Nephron progenitor cell (in vitro differentiated cells): ENCODE data around the gene C10orf90.

Experiments
- DNase-seq: peaks from one replicate; pipeline ENCODE4 v3.0.0; 2021
- H3K27ac Mint-ChIP-seq: 2 replicates; pipeline ENCODE4 v1.8.0; 2021; ENCODE audit warnings: mild to moderate bottlenecking, moderate library complexity, mixed read lengths
- H3K27me3 Mint-ChIP-seq: 2 replicates; pipeline ENCODE4 v1.8.0; 2021; ENCODE audit warnings: mild to moderate bottlenecking, low read depth, mixed read lengths; ENCODE audit not compliant: poor library complexity
- H3K36me3 Mint-ChIP-seq: 2 replicates; pipeline ENCODE4 v1.8.0; 2021; ENCODE audit warnings: low read depth, mixed read lengths
- H3K4me1 Mint-ChIP-seq: 2 replicates; pipeline ENCODE4 v1.8.0; 2021; ENCODE audit warnings: mixed read lengths
- H3K4me3 Mint-ChIP-seq: 2 replicates; pipeline ENCODE4 v1.8.0; 2021; ENCODE audit warnings: mild to moderate bottlenecking, moderate library complexity, mixed read lengths
- H3K9me3 Mint-ChIP-seq: 2 replicates; pipeline ENCODE4 v1.8.0; 2021; ENCODE audit warnings: mild to moderate bottlenecking, moderate library complexity, mixed read lengths
- CTCF ChIP-seq: fragments of 200-600 bp; sonication (generic); IDR thresholded peaks from 2 replicates; pipeline ENCODE4 v1.5.0; 2021; ENCODE audit warnings: antibody characterized with exemption

The C10orf90 gene

DNA sequence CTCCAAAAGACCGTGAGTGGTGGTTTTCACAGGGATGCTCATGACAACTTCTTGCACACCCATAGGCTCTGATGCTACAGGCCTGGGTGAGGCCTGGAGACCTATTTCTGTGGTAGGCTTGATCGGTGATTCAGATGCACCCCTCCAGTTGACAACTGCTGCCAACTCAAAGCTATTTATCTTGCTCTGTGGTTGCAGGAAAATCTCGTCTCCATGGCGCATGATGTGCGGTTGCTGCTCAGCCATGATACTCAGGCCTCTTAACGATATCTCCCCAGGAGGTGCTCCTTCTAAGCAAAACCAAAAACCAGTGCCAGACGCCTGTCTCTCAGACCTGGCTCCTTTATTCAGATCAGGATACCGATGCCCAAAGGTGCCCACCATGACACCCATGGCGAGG lies 31.4 kb downstream of the C10orf90 start:
- Mint-ChIP-seq H3K27me3 (peaks cover 6% of the 10 kb centered on the region), H3K27ac (no peak overlapping the region), H3K4me1 (peaks cover 11% of the 10 kb centered on the region), H3K4me3 (no peak overlapping the region), H3K36me3 (no peaks in the 10 kb centered on the region), H3K9me3 (no peaks in the 10 kb centered on the region)
- no peak for TF ChIP-seq CTCF
- no peak for DNase-seq

- peaks cover 11% of the 10 kb centered on the region for H3K4me1 Mint-ChIP-seq
- H3K9me3 Mint-ChIP-seq, result no peaks in the 10 kb centered on the region
- H3K27ac Mint-ChIP-seq, result peak overlapping the region; percentile 6
- DNase-seq, result no peak
- H3K36me3 Mint-ChIP-seq, result no peaks in the 10 kb centered on the region
- peaks cover 6% of the 10 kb centered on the region for H3K27me3 Mint-ChIP-seq
- no peak overlapping the region for H3K4me3 Mint-ChIP-seq
- TF ChIP-seq CTCF, result no peak
Measured at GRCh38 chr10:126638542-126638941, 32.0 kb downstream of the C10orf90 start.

DNA sequence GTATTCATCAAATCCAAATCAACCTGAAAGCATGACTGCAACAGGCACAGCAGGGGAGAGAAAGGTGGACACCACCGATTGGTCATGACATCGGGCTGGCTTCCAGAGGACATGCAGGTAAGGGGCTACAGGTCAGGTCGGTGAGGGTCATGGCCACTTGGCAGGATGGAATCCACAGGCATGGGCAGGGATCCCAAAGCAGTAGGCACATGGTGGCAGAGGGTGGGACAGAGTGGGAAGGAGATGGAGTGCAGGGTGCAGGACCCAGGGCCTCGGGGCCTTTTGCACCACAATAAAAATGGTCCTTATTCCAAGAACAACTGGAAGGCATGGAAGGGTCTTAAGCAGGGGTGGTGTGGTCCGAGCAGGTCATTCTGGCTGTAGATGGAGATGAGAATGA lies 33.0 kb downstream of the C10orf90 start:
- H3K4me1 Mint-ChIP-seq, result peaks cover 7% of the 10 kb centered on the region
- peaks cover 6% of the 10 kb centered on the region for H3K27me3 Mint-ChIP-seq
- no peak for DNase-seq
- H3K4me3 Mint-ChIP-seq, result no peak overlapping the region
- TF ChIP-seq CTCF, result no peak
- H3K36me3 Mint-ChIP-seq, result no peaks in the 10 kb centered on the region
- H3K9me3 Mint-ChIP-seq, result no peaks in the 10 kb centered on the region
- H3K27ac Mint-ChIP-seq, result peak overlapping the region; percentile 85

GRCh38 chr10:126634911-126635310 lies 35.6 kb downstream of the C10orf90 start:
- Mint-ChIP-seq H3K4me1 (peaks cover 12% of the 10 kb centered on the region), H3K9me3 (no peaks in the 10 kb centered on the region), H3K4me3 (no peak overlapping the region), H3K27ac (no peak overlapping the region), H3K27me3 (no peaks in the 10 kb centered on the region), H3K36me3 (no peaks in the 10 kb centered on the region)
- no peak for DNase-seq
- TF ChIP-seq CTCF, result no peak

DNA sequence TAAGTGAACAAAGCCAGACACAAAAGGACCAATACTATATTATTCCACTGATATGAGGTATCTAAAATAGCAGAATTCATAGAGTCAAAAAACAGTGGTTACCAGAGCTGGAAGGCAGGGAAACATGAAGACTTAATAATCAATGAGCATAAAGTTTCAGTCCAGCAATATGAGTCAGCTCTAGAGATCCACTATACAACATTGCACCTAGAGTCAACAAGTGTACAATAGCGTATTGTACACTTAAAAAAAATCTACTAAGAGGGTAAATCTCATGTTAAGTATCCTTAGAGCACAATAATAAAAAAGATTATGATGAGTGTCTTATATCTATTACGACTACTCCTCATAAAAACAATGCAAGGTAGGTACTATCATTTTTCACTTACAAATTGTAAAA lies 36.1 kb downstream of the C10orf90 start:
- Mint-ChIP-seq H3K4me1 (peaks cover 12% of the 10 kb centered on the region), H3K4me3 (no peak overlapping the region), H3K36me3 (no peaks in the 10 kb centered on the region), H3K9me3 (no peaks in the 10 kb centered on the region), H3K27me3 (no peaks in the 10 kb centered on the region), H3K27ac (no peak overlapping the region)
- DNase-seq, result no peak
- no peak for TF ChIP-seq CTCF

- no peak for TF ChIP-seq CTCF
Measured at GRCh38 chr10:126632705-126633104, 37.8 kb downstream of the C10orf90 start.

More at GRCh38 chr10:126632705-126633104, 37.8 kb downstream of the C10orf90 start:
- no peak overlapping the region for H3K4me3 Mint-ChIP-seq
- H3K4me1 Mint-ChIP-seq, result peaks cover 7% of the 10 kb centered on the region
- no peaks in the 10 kb centered on the region for H3K27me3 Mint-ChIP-seq
- H3K9me3 Mint-ChIP-seq, result no peaks in the 10 kb centered on the region
- H3K27ac Mint-ChIP-seq, result no peak overlapping the region
- no peak for DNase-seq
- H3K36me3 Mint-ChIP-seq, result no peaks in the 10 kb centered on the region
